HepG2 (cell line): Measurements from ENCODE around the gene PDP2. TPM values are rescaled to one million over a fixed set of nuclear protein-coding genes. Genes with fewer than 3 reads are reported as not detected.

Source experiments
- ATAC-seq: fragments of 200-7000 bp; cut with Tn5 transposase; 3 replicates; pipeline ENCODE4 v1.9.1; 2020; ENCODE audit warnings: mild to moderate bottlenecking, moderate library complexity
- BruUV-seq: library from RNA; stranded (reverse); fragments of 400-500 nt; replicated peaks from 2 replicates; lab custom pipeline; 2021; lab: Mats Ljungman, UMichigan
- CTCF ChIA-PET: fragments of 300-600 bp; formaldehyde crosslinking; extraction: SDS; loops from one replicate; lab custom pipeline; 2021; ENCODE audit warnings: low total read pairs, inconsistent platforms, low intra/inter-chr PET ratio; lab: Yijun Ruan, JAX
- POLR2A ChIA-PET: fragments of 350-600 bp; sonication (Branson Sonifier 250); formaldehyde crosslinking; loops from one replicate; lab custom pipeline; 2020; ENCODE audit warnings: antibody characterized with exemption, inconsistent platforms; lab: Yijun Ruan, JAX
- DNase-seq: peaks from one replicate; pipeline ENCODE4 v3.0.0-alpha.2; 2015; ENCODE audit warnings: low spot score
- FAIRE-seq: peaks from 3 replicates; lab custom pipeline; 2011; peaks lifted over from hg19 to GRCh38; lab: Jason Lieb, UNC
- H2AFZ ChIP-seq: one replicate; pipeline ENCODE4 v1.6.1; 2011; ENCODE audit warnings: low read length, inconsistent platforms
- H3K27ac ChIP-seq: fragments of 300-600 bp; 3 replicates; pipeline ENCODE4 v1.8.0; 2011; ENCODE audit warnings: mixed run types, mild to moderate bottlenecking, mixed read lengths, low read length, inconsistent platforms; ENCODE audit not compliant: insufficient read depth; ENCODE audit errors: extremely low read length
- H3K27me3 ChIP-seq, 2 experiments: fragments of 200-600 bp in 1 of 2; 2 replicates in 1 of 2; 3 replicates in 1 of 2; pipeline versions ENCODE4 v1.6.0 to v1.8.0; 2011; ENCODE audit warnings: low read length in 2 of 2, mild to moderate bottlenecking in 2 of 2, moderate library complexity in 2 of 2, inconsistent platforms in 1 of 2; ENCODE audit not compliant: insufficient read depth in 2 of 2, control insufficient read depth in 1 of 2
- H3K36me3 ChIP-seq, 2 experiments: fragments of 200-600 bp in 1 of 2; replicated peaks in 1 of 2; 2 replicates in 1 of 2; 3 replicates in 1 of 2; pipeline versions ENCODE4 v1.5.1 to v1.8.0; 2011; ENCODE audit warnings: low read length in 2 of 2, inconsistent platforms in 1 of 2; ENCODE audit not compliant: insufficient read depth in 2 of 2, control insufficient read depth in 1 of 2
- H3K4me1 ChIP-seq: 2 replicates; pipeline ENCODE4 v1.5.1; 2012; ENCODE audit warnings: low read length, inconsistent platforms; ENCODE audit not compliant: insufficient read depth
- H3K4me2 ChIP-seq: 2 replicates; pipeline ENCODE4 v1.6.0; 2011; ENCODE audit warnings: low read depth, low read length, inconsistent platforms
- H3K4me3 ChIP-seq, 3 experiments: fragments of 200-600 bp in 1 of 3; sonication (generic), shearing (Covaris generic) in 1 of 3; replicated peaks in 1 of 3; 2 replicates each; pipeline ENCODE4 v1.5.1; 2011 to 2016; ENCODE audit warnings: low read length in 3 of 3, inconsistent platforms in 2 of 3, low read depth in 2 of 3, mild to moderate bottlenecking in 2 of 3, control low read depth in 1 of 3, mixed read lengths in 1 of 3; ENCODE audit not compliant: insufficient read depth in 1 of 3
- H3K79me2 ChIP-seq: one replicate; pipeline ENCODE4 v1.6.1; 2011; ENCODE audit warnings: low read length, inconsistent platforms; ENCODE audit not compliant: insufficient read depth
- H3K9ac ChIP-seq: 2 replicates; pipeline ENCODE4 v1.6.0; 2011; ENCODE audit warnings: mild to moderate bottlenecking, low read depth, low read length, inconsistent platforms; ENCODE audit not compliant: insufficient read depth
- H3K9me3 ChIP-seq: 2 replicates; pipeline ENCODE4 v1.5.1; 2012; ENCODE audit warnings: mild to moderate bottlenecking, low read length
- H4K20me1 ChIP-seq: 2 replicates; pipeline ENCODE4 v1.6.0; 2011; ENCODE audit warnings: inconsistent platforms, mild to moderate bottlenecking, low read length, moderate library complexity; ENCODE audit not compliant: insufficient read depth
- KLF13 ChIP-seq: sonication (generic); formaldehyde crosslinking; IDR thresholded peaks from 2 replicates; pipeline ENCODE4 v1.4.0; 2020; ENCODE audit warnings: mild to moderate bottlenecking, missing genetic modification reagents
- MBD4 ChIP-seq: IDR thresholded peaks from 2 replicates; pipeline ENCODE4 v1.6.1; 2012; ENCODE audit warnings: low read length, inconsistent platforms, borderline replicate concordance
- NR2F2 ChIP-seq: IDR thresholded peaks from 2 replicates; pipeline ENCODE4 v1.6.1; 2012; ENCODE audit warnings: low read depth, inconsistent platforms, borderline replicate concordance
- SCMH1 ChIP-seq: sonication (generic); formaldehyde crosslinking; IDR thresholded peaks from 2 replicates; pipeline ENCODE4 v1.9.0; 2021; ENCODE audit warnings: missing genetic modification reagents, mild to moderate bottlenecking, borderline replicate concordance
- SMARCC2 ChIP-seq: fragments of 450-650 bp; IDR thresholded peaks from 2 replicates; pipeline ENCODE4 v1.6.1; 2017; ENCODE audit warnings: antibody characterized with exemption, mild to moderate bottlenecking
- TP53 ChIP-seq: sonication (generic); formaldehyde crosslinking; conservative IDR thresholded peaks from 2 replicates; pipeline ENCODE4 v1.4.0; 2020; ENCODE audit warnings: missing genetic modification reagents
- ZFP36 ChIP-seq: fragments of 150-350 bp; IDR thresholded peaks from 2 replicates; pipeline ENCODE4 v1.6.1; 2018; ENCODE audit warnings: borderline replicate concordance, low read length, low read depth; ENCODE audit not compliant: partially characterized antibody
- ZNF101 ChIP-seq: sonication (generic); formaldehyde crosslinking; IDR thresholded peaks from 2 replicates; pipeline ENCODE4 v1.4.0; 2020; ENCODE audit warnings: mild to moderate bottlenecking, low read depth, missing genetic modification reagents, borderline replicate concordance
- ZNF3 ChIP-seq: IDR thresholded peaks from 2 replicates; pipeline ENCODE4 v1.7.0; 2017; ENCODE audit warnings: inconsistent platforms
- ZNF331 ChIP-seq: sonication (generic); formaldehyde crosslinking; IDR thresholded peaks from 2 replicates; pipeline ENCODE4 v1.4.0; 2020; ENCODE audit warnings: missing genetic modification reagents
- ZNF567 ChIP-seq: sonication (generic); formaldehyde crosslinking; IDR thresholded peaks from 2 replicates; pipeline ENCODE4 v1.8.1; 2023; ENCODE audit warnings: mild to moderate bottlenecking, missing genetic modification reagents, borderline replicate concordance
- ZSCAN9 ChIP-seq: IDR thresholded peaks from 2 replicates; pipeline ENCODE4 v1.6.1; 2016; ENCODE audit warnings: borderline replicate concordance
- WGBS: methylation state at CpG from one replicate; pipeline ENCODE4 v1.1.6; 2017; ENCODE audit warnings: low lambda C conversion rate; 5-methylcytosine and 5-hydroxymethylcytosine counted together
- in situ Hi-C: cut with HindIII; loops from 2 replicates; pipeline ENCODE4 v1.10.0; 2017; ENCODE audit warnings: low pct_unique_long_range_greater_than_20kb; ENCODE audit not compliant: extremely low pct_ligation_motif_present
- intact Hi-C: fragments of 100-400 bp; cut with micrococcal nuclease; formaldehyde crosslinking; loops from one replicate; pipeline ENCODE4 v1.10.0; 2022; ENCODE audit not compliant: unreplicated experiment
- polyA plus RNA-seq, 8 experiments: library from polyadenylated mRNA; depleted of rRNA in 3 of 8; stranded (reverse) in 7 of 8; unstranded in 1 of 8; fragments of >200 nt; fragmentation: Illumina TruSeq in 4 of 8; extraction: Trizol in 4 of 8; gene quantifications; 2 replicates each; pipeline versions ENCODE4 v1.2.1 to v1.2.3, GENCODE V29; 2011 to 2016; ENCODE audit warnings: low read depth in 4 of 8, missing spikeins in 1 of 8, mixed read lengths in 1 of 8; ENCODE audit not compliant: insufficient read depth in 1 of 8
- total RNA-seq, 5 experiments: library from RNA; depleted of rRNA; stranded (reverse); fragments of >200 nt; fragmentation: Illumina TruSeq; extraction: Trizol; gene quantifications; 2 replicates each; pipeline ENCODE4 v1.2.3, GENCODE V29; 2016; ENCODE audit warnings: low read depth in 1 of 5
- TF ChIP-seq, protein P1 (sequence below): sonication (generic); formaldehyde crosslinking; IDR thresholded peaks from 2 replicates; pipeline ENCODE4 v1.8.0; 2022; ENCODE audit warnings: missing genetic modification reagents, mild to moderate bottlenecking, inconsistent platforms, borderline replicate concordance
- TF ChIP-seq, protein P2 (sequence below): sonication (generic); formaldehyde crosslinking; IDR thresholded peaks from 2 replicates; pipeline ENCODE4 v1.4.0; 2020; ENCODE audit warnings: missing genetic modification reagents; ENCODE audit errors: not compliant biosample characterization

Gene PDP2
- total and polyA plus RNA-seq, 2 of the 13 experiments (the other 11 are each of a cell fraction or from before 2014, with no cell fraction given): 12.8 to 15.8 TPM

DNA sequence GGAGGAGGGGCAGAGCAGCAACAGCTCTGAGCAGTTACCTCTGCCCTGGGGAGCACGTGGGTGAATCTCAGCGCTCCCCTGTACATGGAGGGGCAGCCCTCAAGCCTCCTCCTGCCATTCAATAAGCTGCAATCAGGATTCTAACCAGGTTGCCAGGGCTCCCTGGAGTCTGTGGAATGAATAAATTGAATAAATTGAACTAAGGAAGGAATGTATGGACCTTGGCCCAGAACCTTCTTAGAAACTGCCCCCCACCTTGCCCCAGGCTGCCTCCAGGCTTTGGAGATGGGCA, 39.9 kb downstream of the PDP2 start:
- Histone ChIP-seq H3K4me2 (no peak overlapping the region), H3K79me2 (no peaks in the 10 kb centered on the region), H3K36me3 (no peaks in the 10 kb centered on the region), H3K27ac (no peak overlapping the region), H3K9me3 (no peaks in the 10 kb centered on the region), H4K20me1 (no peaks in the 10 kb centered on the region), H3K4me1 (peaks cover 37% of the 10 kb centered on the region), H2AFZ (no peak overlapping the region), H3K27me3 (peaks cover 0 to 8% of the 10 kb centered on the region in 2 experiments; a peak in 4 of 5 replicates), H3K9ac (no peak overlapping the region), H3K4me3 (no peak overlapping the region)
- no peak for TF ChIP-seq MBD4
- TF ChIP-seq, protein P1, sequence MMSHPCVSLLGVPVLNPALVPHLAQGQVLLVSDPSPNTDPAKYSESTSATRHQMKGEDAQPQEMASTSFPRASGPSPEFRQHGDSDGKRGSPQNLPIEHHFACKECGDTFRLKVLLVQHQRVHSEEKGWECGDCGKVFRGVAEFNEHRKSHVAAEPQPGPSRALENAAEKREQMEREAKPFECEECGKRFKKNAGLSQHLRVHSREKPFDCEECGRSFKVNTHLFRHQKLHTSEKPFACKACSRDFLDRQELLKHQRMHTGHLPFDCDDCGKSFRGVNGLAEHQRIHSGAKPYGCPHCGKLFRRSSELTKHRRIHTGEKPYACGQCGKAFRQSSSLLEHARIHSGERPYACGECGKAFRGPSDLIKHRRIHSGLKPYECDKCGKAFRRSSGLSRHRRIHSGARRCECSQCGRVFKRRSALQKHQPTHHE (CRISPR knock-in tag): no peak
- TF ChIP-seq SCMH1: no peak
- no peak for TF ChIP-seq NR2F2
- intact Hi-C loops: no loop called here
- POLR2A ChIA-PET: interaction anchor here (1.8 to 7.3 kb wide), 3 partner anchors 11 to 18 kb away, joined by 5 to 86 read pairs (median 10); no protein-coding TSS in a partner anchor
- in situ Hi-C loops: no loop called here
- no peak for FAIRE-seq
- ATAC-seq: no peak
- no TSS peak for BruUV-seq
- CTCF ChIA-PET: no interaction called here
- no peak for DNase-seq
- WGBS: 35% methylated on average over 2 of the region's 2 CpGs

DNA sequence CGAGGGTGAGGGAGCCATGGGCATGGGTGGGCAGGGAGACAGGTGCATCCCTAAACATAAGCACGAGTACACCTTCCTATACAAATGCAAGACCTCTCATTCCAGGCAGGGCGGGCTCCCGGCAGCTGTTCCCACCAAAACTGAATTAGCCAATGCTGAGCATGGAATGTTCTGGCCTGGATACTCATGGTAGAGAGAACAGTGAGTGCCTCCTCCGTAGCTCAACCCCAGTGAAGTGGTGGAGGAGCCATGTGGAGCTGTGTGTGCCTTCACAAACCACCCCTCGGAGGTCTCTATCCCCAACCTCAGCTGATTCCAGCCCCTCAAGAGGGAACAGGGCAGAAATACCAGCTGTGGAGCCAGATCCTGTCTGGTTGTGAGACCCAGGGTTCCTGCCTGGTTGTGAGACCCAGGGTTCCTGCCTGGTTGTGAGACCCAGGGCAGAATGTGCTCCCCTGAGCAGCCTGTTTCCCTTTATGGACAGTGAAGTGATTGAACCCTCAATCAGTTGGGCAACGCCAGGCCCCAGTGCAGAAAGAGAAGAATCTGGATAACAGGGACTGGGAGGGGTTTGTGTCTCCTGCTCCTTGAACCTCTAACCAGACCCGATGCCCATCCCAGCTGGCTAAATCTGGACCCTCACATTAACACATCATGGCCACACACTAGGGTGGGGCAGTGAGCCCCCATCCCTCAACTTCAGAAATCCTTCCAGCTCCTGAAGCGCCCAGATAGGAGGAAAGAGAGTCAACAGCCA, 40.8 kb downstream of the PDP2 start:
- ChIA-PET CTCF (no interaction called here), POLR2A (interaction anchor here (7.3 kb wide), 1 partner anchor 18 kb away, joined by 86 read pairs; no protein-coding TSS in a partner anchor)
- no peak for DNase-seq
- H3K79me2 ChIP-seq: no peaks in the 10 kb centered on the region
- H3K4me3 ChIP-seq: no peak overlapping the region
- H3K36me3 ChIP-seq: no peaks in the 10 kb centered on the region
- WGBS: 28% methylated on average over 8 of the region's 9 CpGs
- peak overlapping the region; percentile 7 for H2AFZ ChIP-seq
- H3K4me1 ChIP-seq: peaks cover 45% of the 10 kb centered on the region
- no peaks in the 10 kb centered on the region for H3K9me3 ChIP-seq
- intact Hi-C loops (no loop called here), in situ Hi-C loops (no loop called here)
- no peak for ATAC-seq
- no peak for FAIRE-seq
- peaks cover 5 to 16% of the 10 kb centered on the region in 2 experiments; a peak in 4 of 5 replicates for H3K27me3 ChIP-seq
- H3K9ac ChIP-seq: no peak overlapping the region
- no TSS peak for BruUV-seq
- H4K20me1 ChIP-seq: no peaks in the 10 kb centered on the region
- TF ChIP-seq ZNF3 (CRISPR knock-in tag): no peak
- TF ChIP-seq ZSCAN9 (CRISPR knock-in tag): no peak
- no peak for TF ChIP-seq ZNF331 (CRISPR knock-in tag)
- TF ChIP-seq TP53 (CRISPR knock-in tag): no peak
- TF ChIP-seq ZFP36: no peak
- TF ChIP-seq, protein P2, sequence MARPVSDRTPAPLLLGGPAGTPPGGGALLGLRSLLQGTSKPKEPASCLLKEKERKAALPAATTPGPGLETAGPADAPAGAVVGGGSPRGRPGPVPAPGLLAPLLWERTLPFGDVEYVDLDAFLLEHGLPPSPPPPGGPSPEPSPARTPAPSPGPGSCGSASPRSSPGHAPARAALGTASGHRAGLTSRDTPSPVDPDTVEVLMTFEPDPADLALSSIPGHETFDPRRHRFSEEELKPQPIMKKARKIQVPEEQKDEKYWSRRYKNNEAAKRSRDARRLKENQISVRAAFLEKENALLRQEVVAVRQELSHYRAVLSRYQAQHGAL (CRISPR knock-in tag): no peak
- TF ChIP-seq KLF13 (CRISPR knock-in tag): no peak
- no peak for TF ChIP-seq ZNF567 (CRISPR knock-in tag)
- no peak for TF ChIP-seq SMARCC2
- TF ChIP-seq ZNF101 (CRISPR knock-in tag): no peak
- no peak overlapping the region for H3K4me2 ChIP-seq
- H3K27ac ChIP-seq: no peak overlapping the region
